ENCODE data around the gene COL5A1.

- TF ChIP-seq POLR2A (IDR thresholded peaks at IDR 0.05): no peak
- TF ChIP-seq, protein P1, sequence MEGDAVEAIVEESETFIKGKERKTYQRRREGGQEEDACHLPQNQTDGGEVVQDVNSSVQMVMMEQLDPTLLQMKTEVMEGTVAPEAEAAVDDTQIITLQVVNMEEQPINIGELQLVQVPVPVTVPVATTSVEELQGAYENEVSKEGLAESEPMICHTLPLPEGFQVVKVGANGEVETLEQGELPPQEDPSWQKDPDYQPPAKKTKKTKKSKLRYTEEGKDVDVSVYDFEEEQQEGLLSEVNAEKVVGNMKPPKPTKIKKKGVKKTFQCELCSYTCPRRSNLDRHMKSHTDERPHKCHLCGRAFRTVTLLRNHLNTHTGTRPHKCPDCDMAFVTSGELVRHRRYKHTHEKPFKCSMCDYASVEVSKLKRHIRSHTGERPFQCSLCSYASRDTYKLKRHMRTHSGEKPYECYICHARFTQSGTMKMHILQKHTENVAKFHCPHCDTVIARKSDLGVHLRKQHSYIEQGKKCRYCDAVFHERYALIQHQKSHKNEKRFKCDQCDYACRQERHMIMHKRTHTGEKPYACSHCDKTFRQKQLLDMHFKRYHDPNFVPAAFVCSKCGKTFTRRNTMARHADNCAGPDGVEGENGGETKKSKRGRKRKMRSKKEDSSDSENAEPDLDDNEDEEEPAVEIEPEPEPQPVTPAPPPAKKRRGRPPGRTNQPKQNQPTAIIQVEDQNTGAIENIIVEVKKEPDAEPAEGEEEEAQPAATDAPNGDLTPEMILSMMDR (IDR thresholded peaks at IDR 0.05 in 4 of 5, conservative IDR thresholded peaks at IDR 0.05 in 1 of 5): no peak
These were observed 980 bp downstream of the COL5A1 start for GRCh38 chr9:134642385-134643181.
